Calu3 (cell line): ENCODE measurements around the gene MPV17L2. TPM values are rescaled to one million over a fixed set of nuclear protein-coding genes. Genes with fewer than 3 reads are reported as not detected.

Source experiments
- BruUV-seq: library from RNA; stranded (reverse); fragments of 400-500 nt; replicated peaks from 2 replicates; lab custom pipeline; 2021; lab: Mats Ljungman, UMichigan
- CTCF ChIA-PET: fragments of 300-600 bp; sonication (Branson Sonifier 250); formaldehyde crosslinking; loops from one replicate; lab custom pipeline; 2022; ENCODE audit warnings: antibody characterized with exemption; lab: Charles Lee
- DNase-seq: peaks from one replicate; pipeline ENCODE4 v3.0.0; 2022
- H3K27ac Mint-ChIP-seq: one replicate; pipeline ENCODE4 v1.8.0; 2022; ENCODE audit warnings: mixed read lengths; ENCODE audit not compliant: unreplicated experiment
- H3K27me3 Mint-ChIP-seq: one replicate; pipeline ENCODE4 v1.8.0; 2022; ENCODE audit warnings: mixed read lengths; ENCODE audit not compliant: unreplicated experiment
- H3K36me3 Mint-ChIP-seq: one replicate; pipeline ENCODE4 v1.8.0; 2022; ENCODE audit warnings: mild to moderate bottlenecking, moderate library complexity, mixed read lengths; ENCODE audit not compliant: insufficient read depth, unreplicated experiment
- H3K4me1 Mint-ChIP-seq: one replicate; pipeline ENCODE4 v1.8.0; 2022; ENCODE audit warnings: mild to moderate bottlenecking, low read depth, mixed read lengths; ENCODE audit not compliant: unreplicated experiment
- H3K4me3 Mint-ChIP-seq: one replicate; pipeline ENCODE4 v1.8.0; 2022; ENCODE audit warnings: mild to moderate bottlenecking, low read depth, moderate library complexity, mixed read lengths; ENCODE audit not compliant: unreplicated experiment
- H3K9me3 Mint-ChIP-seq: one replicate; pipeline ENCODE4 v1.8.0; 2022; ENCODE audit warnings: low read depth, mixed read lengths; ENCODE audit not compliant: unreplicated experiment
- CTCF ChIP-seq: fragments of 200-600 bp; IDR thresholded peaks from one replicate; pipeline ENCODE4 v1.8.0; 2022; ENCODE audit warnings: antibody characterized with exemption; ENCODE audit not compliant: unreplicated experiment
- intact Hi-C: fragments of 100-400 bp; cut with micrococcal nuclease; formaldehyde crosslinking; loops from one replicate; pipeline ENCODE4 v1.10.0; 2022; ENCODE audit not compliant: unreplicated experiment
- total RNA-seq: library from RNA; stranded (reverse); gene quantifications from 2 replicates; pipeline ENCODE4 v1.2.3, GENCODE V29; 2022

The MPV17L2 gene
- total RNA-seq, 1 experiment from 2014 or later = 10.9 TPM

GRCh38 chr19:18239303-18239702 is 46.3 kb downstream of the MPV17L2 start:
- no peak overlapping the region for H3K4me3 Mint-ChIP-seq
- CTCF ChIA-PET = no interaction called here

DNA sequence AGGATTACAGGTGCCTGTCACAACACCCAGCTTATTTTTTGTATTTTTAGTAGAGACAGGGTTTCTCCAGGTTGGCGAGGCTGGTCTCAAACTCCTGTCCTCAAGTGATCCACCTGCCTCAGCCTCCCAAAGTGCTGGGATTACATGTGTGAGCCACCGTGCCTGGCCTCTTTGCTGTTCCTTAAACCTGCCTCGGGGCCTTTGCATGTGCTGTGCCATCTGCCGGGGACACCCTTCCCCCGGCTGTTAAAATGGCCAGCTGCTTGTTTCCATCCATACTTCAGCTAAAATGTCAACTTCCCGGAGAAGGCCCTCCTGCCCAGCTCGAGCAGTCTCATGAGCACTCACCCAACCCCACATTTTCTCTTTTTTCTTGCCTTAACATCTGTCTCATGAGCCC is 52.3 kb downstream of the MPV17L2 start:
- no peak overlapping the region for H3K27ac Mint-ChIP-seq
- H3K27me3 Mint-ChIP-seq = peaks cover 21% of the 10 kb centered on the region
- intact Hi-C loops = no loop called here
- no peaks in the 10 kb centered on the region for H3K4me1 Mint-ChIP-seq
- no peak for TF ChIP-seq CTCF
- no peak for DNase-seq
- no TSS peak for BruUV-seq
- H3K9me3 Mint-ChIP-seq = no peaks in the 10 kb centered on the region
- no peaks in the 10 kb centered on the region for H3K36me3 Mint-ChIP-seq
- H3K4me3 Mint-ChIP-seq = no peak overlapping the region
- CTCF ChIA-PET = interaction anchor here (0.7 kb wide), 1 partner anchor 157 kb away, joined by 4 read pairs; no protein-coding TSS in a partner anchor

More at GRCh38 chr19:18239303-18239702, 46.3 kb downstream of the MPV17L2 start:
- H3K9me3 Mint-ChIP-seq = no peaks in the 10 kb centered on the region
- H3K36me3 Mint-ChIP-seq = no peaks in the 10 kb centered on the region
- intact Hi-C loops = no loop called here
- no peak overlapping the region for H3K27ac Mint-ChIP-seq
- no peak for DNase-seq
- no peak for TF ChIP-seq CTCF
- BruUV-seq = no TSS peak
- H3K4me1 Mint-ChIP-seq = no peaks in the 10 kb centered on the region
- peaks cover 48% of the 10 kb centered on the region for H3K27me3 Mint-ChIP-seq

Other genes with a start within 250 kb of the MPV17L2 start
- gene KCNN1, start 226.1 kb upstream of the MPV17L2 start, total RNA-seq = not detected in 2 replicates
- 15.8 and 23.0 TPM in 2 replicates for gene ARRDC2, start 185.0 kb upstream of the MPV17L2 start, total RNA-seq
- gene IL12RB1, start 106.3 kb upstream of the MPV17L2 start, total RNA-seq = not detected in 2 replicates
- gene MAST3, start 95.4 kb upstream of the MPV17L2 start, total RNA-seq = 5.5 and 5.9 TPM in 2 replicates
- gene PIK3R2, start 40.1 kb upstream of the MPV17L2 start, total RNA-seq = 22.5 and 23.2 TPM in 2 replicates
- gene IFI30, start 19.4 kb upstream of the MPV17L2 start, total RNA-seq = 22.4 and 41.8 TPM in 2 replicates
- 1.9 TPM in 2 replicates for gene RAB3A, start 10.8 kb downstream of the MPV17L2 start, total RNA-seq
- gene PDE4C, start 33.2 kb downstream of the MPV17L2 start, total RNA-seq = 0.90 and 2.4 TPM in 2 replicates
- 1.5 and 1.6 TPM in 2 replicates for gene IQCN, start 81.2 kb downstream of the MPV17L2 start, total RNA-seq
- gene JUND, start 88.4 kb downstream of the MPV17L2 start, total RNA-seq = 44.9 and 60.9 TPM in 2 replicates
- gene LSM4, start 129.9 kb downstream of the MPV17L2 start, total RNA-seq = 111 and 115 TPM in 2 replicates
- 27.9 and 42.0 TPM in 2 replicates for gene PGPEP1, start 147.4 kb downstream of the MPV17L2 start, total RNA-seq
- 56.6 and 80.3 TPM in 2 replicates for gene GDF15, start 192.9 kb downstream of the MPV17L2 start, total RNA-seq
- gene LRRC25, start 204.4 kb downstream of the MPV17L2 start, total RNA-seq = not detected in 2 replicates
- 38.8 and 51.5 TPM in 2 replicates for gene SSBP4, start 226.2 kb downstream of the MPV17L2 start, total RNA-seq
- 94.9 and 114 TPM in 2 replicates for gene ISYNA1, start 244.9 kb downstream of the MPV17L2 start, total RNA-seq